HepG2 (cell line): ENCODE data around the gene FAM161A. TPM values are rescaled to one million over a fixed set of nuclear protein-coding genes. Genes with fewer than 3 reads are reported as not detected.

Experiments
- FOXK1 ChIP-seq: sonication (generic); formaldehyde crosslinking; IDR thresholded peaks from 2 replicates; pipeline ENCODE4 v1.4.0; 2020; ENCODE audit warnings: low read depth, missing genetic modification reagents, borderline replicate concordance
- FOXK2 ChIP-seq: fragments of 450-650 bp; IDR thresholded peaks from 2 replicates; pipeline ENCODE4 v1.6.1; 2016
- MAF1 ChIP-seq: sonication (generic); formaldehyde crosslinking; IDR thresholded peaks from 2 replicates; pipeline ENCODE4 v1.5.0; 2020; ENCODE audit warnings: missing genetic modification reagents, borderline replicate concordance
- MTA1 ChIP-seq: sonication (generic); formaldehyde crosslinking; IDR thresholded peaks from 2 replicates; pipeline ENCODE4 v1.4.0; 2020; ENCODE audit warnings: missing genetic modification reagents, mild to moderate bottlenecking, borderline replicate concordance
- TP53 ChIP-seq: sonication (generic); formaldehyde crosslinking; conservative IDR thresholded peaks from 2 replicates; pipeline ENCODE4 v1.4.0; 2020; ENCODE audit warnings: missing genetic modification reagents
- ZBTB3 ChIP-seq: sonication (generic); formaldehyde crosslinking; IDR thresholded peaks from 2 replicates; pipeline ENCODE4 v1.4.0; 2020; ENCODE audit warnings: low read depth, mild to moderate bottlenecking, moderate library complexity, missing genetic modification reagents, borderline replicate concordance
- ZNF234 ChIP-seq: sonication (generic); formaldehyde crosslinking; conservative IDR thresholded peaks from 2 replicates; pipeline ENCODE4 v1.5.1; 2020; ENCODE audit warnings: mild to moderate bottlenecking, missing genetic modification reagents
- ZNF256 ChIP-seq: sonication (generic); formaldehyde crosslinking; conservative IDR thresholded peaks from 2 replicates; pipeline ENCODE4 v1.4.0; 2020; ENCODE audit warnings: missing genetic modification reagents
- ZNF451 ChIP-seq: sonication (generic); formaldehyde crosslinking; IDR thresholded peaks from 2 replicates; pipeline ENCODE4 v1.5.0; 2020; ENCODE audit warnings: mild to moderate bottlenecking, missing genetic modification reagents
- ZNF496 ChIP-seq: sonication (generic); formaldehyde crosslinking; IDR thresholded peaks from 2 replicates; pipeline ENCODE4 v1.8.1; 2023; ENCODE audit warnings: mild to moderate bottlenecking, moderate library complexity, missing genetic modification reagents; ENCODE audit not compliant: insufficient replicate concordance
- ZNF670 ChIP-seq: sonication (generic); formaldehyde crosslinking; IDR thresholded peaks from 2 replicates; pipeline ENCODE4 v1.8.0; 2022; ENCODE audit warnings: mild to moderate bottlenecking, missing genetic modification reagents, borderline replicate concordance
- ZNF737 ChIP-seq: sonication (generic); formaldehyde crosslinking; IDR thresholded peaks from 2 replicates; pipeline ENCODE4 v1.5.0; 2020; ENCODE audit warnings: missing genetic modification reagents, mild to moderate bottlenecking, borderline replicate concordance
- polyA plus RNA-seq, 8 experiments: library from polyadenylated mRNA; depleted of rRNA in 3 of 8; stranded (reverse) in 7 of 8; unstranded in 1 of 8; fragments of >200 nt; fragmentation: Illumina TruSeq in 4 of 8; extraction: Trizol in 4 of 8; gene quantifications; 2 replicates each; pipeline versions ENCODE4 v1.2.1 to v1.2.3, GENCODE V29; 2011 to 2016; ENCODE audit warnings: low read depth in 4 of 8, missing spikeins in 1 of 8, mixed read lengths in 1 of 8; ENCODE audit not compliant: insufficient read depth in 1 of 8
- total RNA-seq, 5 experiments: library from RNA; depleted of rRNA; stranded (reverse); fragments of >200 nt; fragmentation: Illumina TruSeq; extraction: Trizol; gene quantifications; 2 replicates each; pipeline ENCODE4 v1.2.3, GENCODE V29; 2016; ENCODE audit warnings: low read depth in 1 of 5
- TF ChIP-seq, protein P1 (sequence below), 2 experiments: sonication (generic) in 1 of 2; formaldehyde crosslinking in 1 of 2; IDR thresholded peaks; 2 replicates each; pipeline versions ENCODE4 v1.5.1 to v1.6.1; 2011 to 2020; ENCODE audit warnings: borderline replicate concordance in 1 of 2, low read depth in 1 of 2, low read length in 1 of 2, mild to moderate bottlenecking in 1 of 2, missing genetic modification reagents in 1 of 2, moderate library complexity in 1 of 2
- TF ChIP-seq, protein P2 (sequence below): sonication (generic); formaldehyde crosslinking; IDR thresholded peaks from 2 replicates; pipeline ENCODE4 v1.4.0; 2020; ENCODE audit warnings: missing genetic modification reagents
- TF ChIP-seq, protein P3 (sequence below): sonication (generic); formaldehyde crosslinking; IDR thresholded peaks from 2 replicates; pipeline ENCODE4 v1.4.0; 2020; ENCODE audit warnings: missing genetic modification reagents
- TF ChIP-seq, protein P4 (sequence below): IDR thresholded peaks from 2 replicates; pipeline ENCODE4 v1.6.1; 2016; ENCODE audit warnings: missing compliant biosample characterization, missing genetic modification reagents, borderline replicate concordance
- TF ChIP-seq, protein P5 (sequence below): sonication (generic); formaldehyde crosslinking; IDR thresholded peaks from 2 replicates; pipeline ENCODE4 v1.4.0; 2020; ENCODE audit warnings: missing genetic modification reagents, borderline replicate concordance

Gene FAM161A
- total and polyA plus RNA-seq, 2 of the 13 experiments (the other 11 are each of a cell fraction or from before 2014, with no cell fraction given), result 2.7 to 3.4 TPM

DNA sequence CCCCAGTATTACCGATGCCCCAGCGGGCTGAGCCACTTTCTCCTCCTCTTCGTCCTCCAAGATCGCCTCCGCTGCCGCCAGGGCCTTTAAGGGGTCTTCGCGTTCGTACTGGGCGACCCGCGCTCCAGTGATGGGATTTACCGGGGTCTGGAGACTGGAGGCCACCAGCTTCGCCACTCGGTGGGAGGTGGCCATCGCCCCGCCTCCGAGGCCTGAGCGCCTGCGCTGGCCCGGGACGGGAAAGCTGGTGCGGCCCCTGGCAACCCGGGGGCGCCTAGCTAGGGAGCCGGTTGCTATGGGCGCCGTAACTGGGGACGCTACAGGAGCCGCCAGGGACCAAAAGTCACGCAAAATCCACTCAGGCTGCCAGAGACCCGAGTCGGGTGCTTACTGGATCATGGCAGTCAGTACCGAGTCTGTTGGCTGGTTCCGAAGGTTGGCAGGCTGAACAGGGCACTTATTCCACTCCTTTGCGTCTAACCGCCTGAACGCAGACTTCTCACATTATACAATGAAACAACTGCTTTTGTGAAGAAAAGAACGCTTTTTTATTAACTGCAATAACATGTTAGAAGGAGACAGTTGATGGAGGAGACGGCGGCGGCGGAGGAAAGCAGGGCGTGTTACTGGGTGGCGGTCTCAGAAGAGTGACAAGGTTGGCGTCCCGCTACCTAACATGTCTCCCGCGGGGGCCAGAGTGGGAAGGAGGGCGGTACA is at the start of gene FAM161A (continued):
- TF ChIP-seq, protein P1, sequence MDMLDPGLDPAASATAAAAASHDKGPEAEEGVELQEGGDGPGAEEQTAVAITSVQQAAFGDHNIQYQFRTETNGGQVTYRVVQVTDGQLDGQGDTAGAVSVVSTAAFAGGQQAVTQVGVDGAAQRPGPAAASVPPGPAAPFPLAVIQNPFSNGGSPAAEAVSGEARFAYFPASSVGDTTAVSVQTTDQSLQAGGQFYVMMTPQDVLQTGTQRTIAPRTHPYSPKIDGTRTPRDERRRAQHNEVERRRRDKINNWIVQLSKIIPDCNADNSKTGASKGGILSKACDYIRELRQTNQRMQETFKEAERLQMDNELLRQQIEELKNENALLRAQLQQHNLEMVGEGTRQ (IDR thresholded peaks at IDR 0.05; ENCODE audit: low read depth, low read length), result no peak
- TF ChIP-seq, protein P1 (CRISPR knock-in tag; IDR thresholded peaks at IDR 0.05; ENCODE audit: borderline replicate concordance), result no peak; the same call in 1 of the 2 replicates
- TF ChIP-seq ZNF496 (no peak), ZNF234 (CRISPR knock-in tag) (no peak), ZNF670 (CRISPR knock-in tag) (peak; percentile 59), ZNF451 (CRISPR knock-in tag) (peak; percentile 39; the same call in 1 of the 2 replicates), MTA1 (CRISPR knock-in tag) (0 out of 2 replicates have a peak, but pooled peaks have one; percentile 51), MAF1 (CRISPR knock-in tag) (peak; percentile 81; the same call in 1 of the 2 replicates), ZNF256 (CRISPR knock-in tag) (0 out of 2 replicates have a peak, but pooled peaks have one; percentile 26), ZBTB3 (CRISPR knock-in tag) (peak; percentile 72; the same call in 1 of the 2 replicates), FOXK2 (no peak), ZNF737 (no peak), FOXK1 (peak; percentile 40; the same call in 1 of the 2 replicates), TP53 (CRISPR knock-in tag) (0 out of 2 replicates have a peak, but pooled peaks have one; percentile 37)
- TF ChIP-seq, protein P2, sequence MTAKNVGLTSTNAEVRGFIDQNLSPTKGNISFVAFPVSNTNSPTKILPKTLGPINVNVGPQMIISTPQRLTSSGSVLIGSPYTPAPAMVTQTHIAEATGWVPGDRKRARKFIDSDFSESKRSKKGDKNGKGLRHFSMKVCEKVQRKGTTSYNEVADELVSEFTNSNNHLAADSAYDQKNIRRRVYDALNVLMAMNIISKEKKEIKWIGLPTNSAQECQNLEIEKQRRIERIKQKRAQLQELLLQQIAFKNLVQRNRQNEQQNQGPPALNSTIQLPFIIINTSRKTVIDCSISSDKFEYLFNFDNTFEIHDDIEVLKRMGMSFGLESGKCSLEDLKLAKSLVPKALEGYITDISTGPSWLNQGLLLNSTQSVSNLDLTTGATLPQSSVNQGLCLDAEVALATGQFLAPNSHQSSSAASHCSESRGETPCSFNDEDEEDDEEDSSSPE (CRISPR knock-in tag), result peak; percentile 98
- TF ChIP-seq, protein P3, sequence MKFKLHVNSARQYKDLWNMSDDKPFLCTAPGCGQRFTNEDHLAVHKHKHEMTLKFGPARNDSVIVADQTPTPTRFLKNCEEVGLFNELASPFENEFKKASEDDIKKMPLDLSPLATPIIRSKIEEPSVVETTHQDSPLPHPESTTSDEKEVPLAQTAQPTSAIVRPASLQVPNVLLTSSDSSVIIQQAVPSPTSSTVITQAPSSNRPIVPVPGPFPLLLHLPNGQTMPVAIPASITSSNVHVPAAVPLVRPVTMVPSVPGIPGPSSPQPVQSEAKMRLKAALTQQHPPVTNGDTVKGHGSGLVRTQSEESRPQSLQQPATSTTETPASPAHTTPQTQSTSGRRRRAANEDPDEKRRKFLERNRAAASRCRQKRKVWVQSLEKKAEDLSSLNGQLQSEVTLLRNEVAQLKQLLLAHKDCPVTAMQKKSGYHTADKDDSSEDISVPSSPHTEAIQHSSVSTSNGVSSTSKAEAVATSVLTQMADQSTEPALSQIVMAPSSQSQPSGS (CRISPR knock-in tag), result peak; percentile 47; the same call in 1 of the 2 replicates
- TF ChIP-seq, protein P4, sequence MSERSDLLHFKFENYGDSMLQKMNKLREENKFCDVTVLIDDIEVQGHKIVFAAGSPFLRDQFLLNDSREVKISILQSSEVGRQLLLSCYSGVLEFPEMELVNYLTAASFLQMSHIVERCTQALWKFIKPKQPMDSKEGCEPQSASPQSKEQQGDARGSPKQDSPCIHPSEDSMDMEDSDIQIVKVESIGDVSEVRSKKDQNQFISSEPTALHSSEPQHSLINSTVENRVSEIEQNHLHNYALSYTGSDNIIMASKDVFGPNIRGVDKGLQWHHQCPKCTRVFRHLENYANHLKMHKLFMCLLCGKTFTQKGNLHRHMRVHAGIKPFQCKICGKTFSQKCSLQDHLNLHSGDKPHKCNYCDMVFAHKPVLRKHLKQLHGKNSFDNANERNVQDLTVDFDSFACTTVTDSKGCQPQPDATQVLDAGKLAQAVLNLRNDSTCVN (CRISPR knock-in tag), result peak; percentile 86
- TF ChIP-seq, protein P5, sequence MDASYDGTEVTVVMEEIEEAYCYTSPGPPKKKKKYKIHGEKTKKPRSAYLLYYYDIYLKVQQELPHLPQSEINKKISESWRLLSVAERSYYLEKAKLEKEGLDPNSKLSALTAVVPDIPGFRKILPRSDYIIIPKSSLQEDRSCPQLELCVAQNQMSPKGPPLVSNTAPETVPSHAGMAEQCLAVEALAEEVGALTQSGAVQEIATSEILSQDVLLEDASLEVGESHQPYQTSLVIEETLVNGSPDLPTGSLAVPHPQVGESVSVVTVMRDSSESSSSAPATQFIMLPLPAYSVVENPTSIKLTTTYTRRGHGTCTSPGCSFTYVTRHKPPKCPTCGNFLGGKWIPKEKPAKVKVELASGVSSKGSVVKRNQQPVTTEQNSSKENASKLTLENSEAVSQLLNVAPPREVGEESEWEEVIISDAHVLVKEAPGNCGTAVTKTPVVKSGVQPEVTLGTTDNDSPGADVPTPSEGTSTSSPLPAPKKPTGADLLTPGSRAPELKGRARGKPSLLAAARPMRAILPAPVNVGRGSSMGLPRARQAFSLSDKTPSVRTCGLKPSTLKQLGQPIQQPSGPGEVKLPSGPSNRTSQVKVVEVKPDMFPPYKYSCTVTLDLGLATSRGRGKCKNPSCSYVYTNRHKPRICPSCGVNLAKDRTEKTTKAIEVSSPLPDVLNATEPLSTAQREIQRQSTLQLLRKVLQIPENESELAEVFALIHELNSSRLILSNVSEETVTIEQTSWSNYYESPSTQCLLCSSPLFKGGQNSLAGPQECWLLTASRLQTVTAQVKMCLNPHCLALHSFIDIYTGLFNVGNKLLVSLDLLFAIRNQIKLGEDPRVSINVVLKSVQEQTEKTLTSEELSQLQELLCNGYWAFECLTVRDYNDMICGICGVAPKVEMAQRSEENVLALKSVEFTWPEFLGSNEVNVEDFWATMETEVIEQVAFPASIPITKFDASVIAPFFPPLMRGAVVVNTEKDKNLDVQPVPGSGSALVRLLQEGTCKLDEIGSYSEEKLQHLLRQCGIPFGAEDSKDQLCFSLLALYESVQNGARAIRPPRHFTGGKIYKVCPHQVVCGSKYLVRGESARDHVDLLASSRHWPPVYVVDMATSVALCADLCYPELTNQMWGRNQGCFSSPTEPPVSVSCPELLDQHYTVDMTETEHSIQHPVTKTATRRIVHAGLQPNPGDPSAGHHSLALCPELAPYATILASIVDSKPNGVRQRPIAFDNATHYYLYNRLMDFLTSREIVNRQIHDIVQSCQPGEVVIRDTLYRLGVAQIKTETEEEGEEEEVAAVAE (CRISPR knock-in tag), result peak; percentile 53; the same call in 1 of the 2 replicates
